Natural killer cell treated with Interleukin-12 subunit alpha and Interleukin-12 subunit beta and Interleukin-15 and Interleukin-18, amount 100 ng/mL, for 72 hours (primary cell): ENCODE results near the gene GJB2. TPM values are rescaled to one million over a fixed set of nuclear protein-coding genes. Genes with fewer than 3 reads are reported as not detected.

Experiments used
- ATAC-seq, 2 donors: fragments of 150-1000 bp; cut with Tn5 transposase in 1 of 2; sonication (Bioruptor Pico), chemical (Tn5 transposase) in 1 of 2; 2 replicates each; pipeline ENCODE4 v1.10.0; 2021
- DNase-seq: peaks from one replicate; pipeline ENCODE4 v3.0.0; 2022; ENCODE audit warnings: low spot score
- H3K27ac Mint-ChIP-seq, 2 donors: 1 replicate in 1 of 2; 2 replicates in 1 of 2; pipeline ENCODE4 v1.8.0; 2022; ENCODE audit warnings: mixed read lengths in 2 of 2, mild to moderate bottlenecking in 1 of 2, moderate library complexity in 1 of 2
- H3K27me3 Mint-ChIP-seq, 2 donors: 1 replicate in 1 of 2; 2 replicates in 1 of 2; pipeline ENCODE4 v1.8.0; 2022; ENCODE audit warnings: mixed read lengths in 2 of 2
- H3K36me3 Mint-ChIP-seq: one replicate; pipeline ENCODE4 v1.8.0; 2022; ENCODE audit warnings: mixed read lengths
- H3K4me1 Mint-ChIP-seq, 2 donors: 1 replicate in 1 of 2; 2 replicates in 1 of 2; pipeline ENCODE4 v1.8.0; 2022; ENCODE audit warnings: low read depth in 2 of 2, mixed read lengths in 2 of 2, mild to moderate bottlenecking in 1 of 2
- H3K4me3 Mint-ChIP-seq: one replicate; pipeline ENCODE4 v1.8.0; 2022; ENCODE audit warnings: mixed read lengths
- H3K9me3 Mint-ChIP-seq: 2 replicates; pipeline ENCODE4 v1.8.0; 2022; ENCODE audit warnings: mixed read lengths
- total RNA-seq, 2 donors: library from RNA; stranded (reverse); gene quantifications; one replicate each; pipeline ENCODE4 v1.2.3, GENCODE V29; 2022

GJB2 gene
- total RNA-seq, 2 donors from 2014 or later: 0.17 to 6.0 TPM

DNA sequence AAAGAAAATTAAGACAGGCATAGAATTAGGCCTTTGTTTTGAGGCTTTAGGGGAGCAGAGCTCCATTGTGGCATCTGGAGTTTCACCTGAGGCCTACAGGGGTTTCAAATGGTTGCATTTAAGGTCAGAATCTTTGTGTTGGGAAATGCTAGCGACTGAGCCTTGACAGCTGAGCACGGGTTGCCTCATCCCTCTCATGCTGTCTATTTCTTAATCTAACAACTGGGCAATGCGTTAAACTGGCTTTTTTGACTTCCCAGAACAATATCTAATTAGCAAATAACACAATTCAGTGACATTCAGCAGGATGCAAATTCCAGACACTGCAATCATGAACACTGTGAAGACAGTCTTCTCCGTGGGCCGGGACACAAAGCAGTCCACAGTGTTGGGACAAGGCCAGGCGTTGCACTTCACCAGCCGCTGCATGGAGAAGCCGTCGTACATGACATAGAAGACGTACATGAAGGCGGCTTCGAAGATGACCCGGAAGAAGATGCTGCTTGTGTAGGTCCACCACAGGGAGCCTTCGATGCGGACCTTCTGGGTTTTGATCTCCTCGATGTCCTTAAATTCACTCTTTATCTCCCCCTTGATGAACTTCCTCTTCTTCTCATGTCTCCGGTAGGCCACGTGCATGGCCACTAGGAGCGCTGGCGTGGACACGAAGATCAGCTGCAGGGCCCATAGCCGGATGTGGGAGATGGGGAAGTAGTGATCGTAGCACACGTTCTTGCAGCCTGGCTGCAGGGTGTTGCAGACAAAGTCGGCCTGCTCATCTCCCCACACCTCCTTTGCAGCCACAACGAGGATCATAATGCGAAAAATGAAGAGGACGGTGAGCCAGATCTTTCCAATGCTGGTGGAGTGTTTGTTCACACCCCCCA is 3.8 kb downstream of the GJB2 start:
- H3K27me3 Mint-ChIP-seq: peaks cover 36 to 39% of the 10 kb centered on the region in 2 donors
- H3K4me3 Mint-ChIP-seq: no peak overlapping the region
- peaks cover 8 to 9% of the 10 kb centered on the region in 2 donors for H3K4me1 Mint-ChIP-seq
- no peak overlapping the region for H3K27ac Mint-ChIP-seq
- no peaks in the 10 kb centered on the region for H3K36me3 Mint-ChIP-seq
- ATAC-seq (peak in 1 of 2 donors; percentile 28), DNase-seq (no peak)
- H3K9me3 Mint-ChIP-seq: no peaks in the 10 kb centered on the region

DNA sequence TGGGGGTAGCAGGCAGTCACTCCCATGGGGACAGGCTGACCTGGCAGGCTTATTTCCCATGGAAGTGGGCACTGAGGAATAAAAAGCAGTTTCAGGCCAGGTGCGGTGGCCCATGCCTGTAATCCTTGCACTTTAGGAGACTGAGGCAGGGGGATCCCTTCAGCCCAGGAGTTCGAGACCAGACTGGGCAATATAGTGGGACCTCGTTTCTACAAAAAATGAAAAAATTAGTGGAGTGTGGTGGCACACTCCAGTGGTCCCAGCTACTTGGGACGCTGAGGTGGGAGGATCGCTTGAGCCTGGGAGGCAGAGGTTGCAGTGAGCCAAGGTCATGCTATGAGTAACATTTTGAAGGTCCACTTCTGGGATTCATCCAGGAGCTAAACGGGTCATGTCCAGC is 6.0 kb downstream of the GJB2 start:
- no peak for DNase-seq
- peaks cover 0 to 3% of the 10 kb centered on the region in 2 donors for H3K4me1 Mint-ChIP-seq
- peaks cover 34 to 41% of the 10 kb centered on the region in 2 donors for H3K27me3 Mint-ChIP-seq
- no peak overlapping the region for H3K4me3 Mint-ChIP-seq
- H3K9me3 Mint-ChIP-seq: no peaks in the 10 kb centered on the region
- H3K27ac Mint-ChIP-seq: no peak overlapping the region
- no peaks in the 10 kb centered on the region for H3K36me3 Mint-ChIP-seq
- ATAC-seq: no peak

DNA sequence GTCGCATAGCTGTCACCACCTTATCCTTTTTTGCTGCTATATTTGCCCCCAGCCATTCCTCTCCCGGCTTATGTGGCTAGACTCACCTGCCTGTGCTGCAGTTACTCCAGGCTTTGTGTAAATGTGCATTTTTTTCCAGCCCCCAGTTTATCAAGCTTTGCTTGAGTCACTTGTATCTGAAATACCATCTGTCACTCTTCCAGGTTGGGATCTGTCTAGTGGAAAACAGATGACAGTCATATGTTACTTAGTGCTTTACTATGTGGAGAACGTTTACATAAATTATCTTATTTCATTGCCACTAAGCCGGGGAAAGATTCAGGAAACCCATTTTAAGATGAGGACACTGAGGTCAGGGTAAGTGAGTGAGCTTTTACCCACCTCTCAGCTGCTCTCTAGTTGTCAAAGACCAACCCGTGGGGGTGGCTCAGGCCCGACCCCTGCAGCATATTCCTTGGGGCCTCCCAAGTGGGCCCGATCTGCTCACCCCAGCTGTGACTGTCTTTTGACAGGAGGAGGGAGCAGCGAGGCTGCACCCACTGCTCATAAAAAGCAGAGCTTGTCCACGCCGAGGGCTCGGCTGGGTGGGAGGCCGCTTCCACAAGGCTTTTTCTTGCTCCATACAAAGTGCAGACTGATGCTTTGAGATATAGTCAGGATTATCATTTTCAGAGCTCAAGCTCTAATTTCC is 7.2 kb downstream of the GJB2 start:
- DNase-seq: no peak
- ATAC-seq: no peak
- H3K36me3 Mint-ChIP-seq: no peaks in the 10 kb centered on the region
- H3K4me1 Mint-ChIP-seq: peaks cover 0 to 3% of the 10 kb centered on the region in 2 donors
- peaks cover 30 to 34% of the 10 kb centered on the region in 2 donors for H3K27me3 Mint-ChIP-seq
- no peak overlapping the region for H3K27ac Mint-ChIP-seq
- no peak overlapping the region for H3K4me3 Mint-ChIP-seq
- H3K9me3 Mint-ChIP-seq: no peaks in the 10 kb centered on the region

DNA sequence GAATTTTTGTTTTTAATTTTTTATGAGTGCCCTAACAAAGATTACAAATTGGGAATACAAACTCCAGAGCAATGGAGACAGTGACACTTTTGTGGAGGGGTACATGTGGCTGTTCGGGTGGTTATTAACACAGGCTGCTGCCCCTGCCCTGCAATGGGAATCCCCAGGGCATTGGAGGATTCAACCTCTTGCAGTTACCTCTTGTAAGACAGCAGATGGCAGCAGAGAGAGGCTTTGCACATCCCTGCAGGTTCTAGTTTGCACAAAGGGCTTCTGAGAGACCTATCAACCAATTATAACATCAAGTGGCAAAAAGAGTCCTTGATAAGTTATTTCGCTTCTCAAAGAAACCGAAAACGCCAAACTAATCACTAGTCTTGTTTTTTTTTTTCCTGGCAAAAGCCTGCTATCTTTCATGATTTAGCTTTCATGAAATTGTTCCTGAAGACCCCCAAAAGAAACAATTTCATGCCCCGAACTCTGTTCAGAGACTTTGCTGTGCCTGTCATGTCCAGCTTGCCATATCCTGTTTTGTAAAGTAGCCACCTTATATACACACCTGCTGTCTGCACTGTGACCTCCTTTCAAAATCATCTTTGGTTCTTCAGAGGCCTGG is 10.4 kb downstream of the GJB2 start:
- H3K27ac Mint-ChIP-seq: no peak overlapping the region
- H3K9me3 Mint-ChIP-seq: no peaks in the 10 kb centered on the region
- peaks cover 38 to 51% of the 10 kb centered on the region in 2 donors for H3K27me3 Mint-ChIP-seq
- H3K4me3 Mint-ChIP-seq: no peak overlapping the region
- H3K4me1 Mint-ChIP-seq: peaks cover 0 to 4% of the 10 kb centered on the region in 2 donors
- ATAC-seq (peak; percentile 72 to 78), DNase-seq (peak; percentile 84)
- H3K36me3 Mint-ChIP-seq: no peaks in the 10 kb centered on the region

DNA sequence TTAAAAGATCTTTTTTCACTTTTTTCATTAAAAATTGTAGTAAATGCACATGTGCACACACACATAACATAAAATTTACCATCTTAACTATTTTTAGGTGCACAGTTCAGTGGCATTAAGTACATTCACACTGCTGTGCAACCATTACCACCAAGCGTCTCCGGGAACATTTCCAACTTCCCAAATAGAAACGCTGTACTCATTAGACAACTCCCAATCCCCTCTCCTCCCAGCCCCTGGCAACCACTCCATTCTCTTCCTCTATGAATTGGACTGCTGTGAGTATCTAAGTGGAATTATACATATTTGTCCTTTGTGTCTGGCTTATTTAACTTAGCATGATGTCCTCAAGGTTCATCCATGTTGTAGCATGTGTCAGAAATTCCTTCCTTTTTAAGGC is 11.6 kb downstream of the GJB2 start:
- Mint-ChIP-seq H3K9me3 (no peaks in the 10 kb centered on the region), H3K36me3 (no peaks in the 10 kb centered on the region), H3K4me3 (no peak overlapping the region), H3K27ac (no peak overlapping the region), H3K27me3 (peaks cover 42 to 57% of the 10 kb centered on the region in 2 donors), H3K4me1 (peaks cover 0 to 4% of the 10 kb centered on the region in 2 donors)
- DNase-seq (no peak), ATAC-seq (no peak)

DNA sequence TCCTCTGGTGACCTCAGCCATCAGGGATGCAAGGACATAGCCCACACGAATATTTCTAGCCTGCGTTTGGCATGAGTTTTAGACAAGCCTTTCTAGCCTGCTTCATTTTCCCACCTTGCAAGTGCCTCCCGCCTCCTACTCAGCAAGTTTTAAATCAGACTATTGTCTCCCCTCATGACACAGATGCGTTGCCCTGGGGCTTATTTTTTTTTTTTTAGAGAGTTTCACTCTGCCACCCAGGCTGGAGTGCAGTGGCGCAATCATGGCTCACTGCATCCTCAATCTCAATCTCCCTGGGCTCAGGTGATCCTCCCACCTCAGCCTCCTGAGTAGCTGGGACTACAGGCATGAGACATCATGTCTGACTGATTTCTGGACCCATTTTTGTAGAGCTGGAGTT is 14.6 kb downstream of the GJB2 start:
- no peak for DNase-seq
- Mint-ChIP-seq H3K27ac (no peak overlapping the region), H3K4me1 (peaks cover 0 to 10% of the 10 kb centered on the region in 2 donors), H3K9me3 (no peaks in the 10 kb centered on the region), H3K4me3 (no peak overlapping the region), H3K27me3 (peaks cover 60 to 72% of the 10 kb centered on the region in 2 donors), H3K36me3 (no peaks in the 10 kb centered on the region)
- no peak for ATAC-seq

DNA sequence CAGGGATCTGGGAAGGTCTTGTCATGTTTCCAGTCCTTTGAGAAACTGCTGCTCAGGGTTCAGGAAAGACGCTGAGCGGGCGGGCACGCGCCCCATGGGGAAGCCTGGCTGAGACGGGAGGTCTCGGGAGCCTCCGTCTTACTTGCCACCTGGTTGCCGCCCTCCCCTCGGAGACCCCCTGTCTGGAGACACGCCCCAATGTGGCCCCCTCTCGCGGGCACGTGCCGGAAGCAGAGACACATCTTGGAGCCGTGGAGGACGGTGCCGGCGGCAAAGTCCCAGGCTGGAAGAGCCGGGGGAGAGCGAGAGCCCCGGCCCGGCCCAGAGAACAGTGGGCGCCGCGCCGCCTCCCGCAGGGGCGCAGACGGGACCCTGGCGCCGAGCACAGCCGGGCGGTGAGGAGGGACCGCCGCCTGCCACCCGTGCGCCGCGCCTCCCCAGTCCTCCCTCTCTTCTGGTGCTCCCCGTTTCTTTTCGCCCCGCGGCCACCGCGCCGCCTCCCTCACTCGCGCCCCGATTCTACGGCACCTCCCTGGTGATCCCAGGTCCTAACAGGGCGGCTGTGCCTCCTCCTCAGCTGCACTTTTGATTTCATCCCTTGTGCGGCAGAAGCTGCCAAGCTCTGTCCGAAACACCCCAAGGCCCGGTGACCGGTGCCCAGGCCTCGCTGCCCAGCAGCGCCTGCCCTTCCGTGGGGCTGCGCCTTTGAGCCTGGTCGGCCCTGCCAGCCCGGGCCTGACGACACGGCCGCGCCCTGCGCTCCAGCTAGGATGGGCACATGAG is 15.5 kb downstream of the GJB2 start:
- Mint-ChIP-seq H3K9me3 (no peaks in the 10 kb centered on the region), H3K27me3 (peaks cover 60 to 76% of the 10 kb centered on the region in 2 donors), H3K4me1 (peaks cover 0 to 10% of the 10 kb centered on the region in 2 donors), H3K27ac (no peak overlapping the region), H3K36me3 (no peaks in the 10 kb centered on the region), H3K4me3 (no peak overlapping the region)
- DNase-seq (no peak), ATAC-seq (peak in 1 of 2 donors; percentile 33)

DNA sequence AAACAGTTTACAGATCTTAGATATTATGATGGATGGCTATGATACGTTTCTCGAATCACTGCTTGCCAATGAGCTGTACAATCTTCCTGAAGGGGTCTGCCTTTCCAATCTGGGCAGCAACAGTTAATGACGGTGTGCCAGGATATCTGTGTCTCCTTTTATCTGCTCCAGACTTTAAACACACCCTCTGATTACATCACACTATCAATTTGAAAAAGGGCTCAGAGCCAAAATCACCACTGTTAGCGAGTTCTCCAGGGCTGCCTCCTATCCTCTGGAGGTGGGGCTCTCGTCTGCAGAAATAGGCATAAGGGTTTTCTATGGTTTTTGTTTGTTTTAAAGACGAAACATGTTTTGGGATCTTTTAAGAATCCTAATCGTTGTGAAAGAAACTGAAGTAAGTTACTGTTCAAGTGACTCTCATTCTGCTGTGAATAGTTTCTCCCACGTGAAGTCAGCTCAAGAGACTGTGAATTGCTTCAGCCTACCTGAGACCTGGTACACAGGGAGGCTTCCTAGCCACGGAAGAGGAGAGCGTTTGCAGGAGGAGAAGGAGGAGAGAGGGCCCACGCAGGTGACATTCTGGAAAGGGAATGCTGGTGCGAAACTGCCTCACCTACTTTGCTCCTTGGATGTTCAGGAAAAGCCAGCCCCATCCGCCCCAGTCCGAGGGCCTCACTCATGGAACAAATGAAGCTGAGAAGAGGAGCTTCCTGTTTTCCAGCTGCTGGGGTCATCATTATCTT is 16.7 kb downstream of the GJB2 start:
- Mint-ChIP-seq H3K9me3 (no peaks in the 10 kb centered on the region), H3K27ac (no peak overlapping the region), H3K4me1 (peaks cover 0 to 10% of the 10 kb centered on the region in 2 donors), H3K27me3 (peaks cover 62 to 86% of the 10 kb centered on the region in 2 donors), H3K36me3 (no peaks in the 10 kb centered on the region), H3K4me3 (no peak overlapping the region)
- DNase-seq: no peak
- ATAC-seq: no peak

DNA sequence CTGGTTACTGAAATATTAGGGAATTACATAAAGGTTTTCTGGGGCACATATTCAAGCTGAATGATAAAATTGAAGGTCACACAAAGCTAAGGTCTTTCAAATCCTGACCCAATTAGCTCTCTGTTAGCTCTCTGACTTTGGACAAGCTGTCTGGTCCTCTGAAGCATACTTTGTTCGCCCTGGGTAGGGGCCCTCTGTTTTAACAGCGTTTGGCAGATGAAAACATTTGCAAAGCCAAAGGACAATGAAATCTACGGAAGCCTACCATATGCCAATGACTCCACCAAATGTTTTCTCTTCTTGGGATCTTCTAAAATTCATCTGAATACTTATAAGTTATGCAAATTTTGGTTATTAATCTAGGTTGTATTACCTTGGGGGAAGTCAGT is 17.3 kb downstream of the GJB2 start:
- Mint-ChIP-seq H3K27ac (no peak overlapping the region), H3K4me1 (peaks cover 0 to 10% of the 10 kb centered on the region in 2 donors), H3K27me3 (peaks cover 61 to 81% of the 10 kb centered on the region in 2 donors), H3K4me3 (no peak overlapping the region), H3K36me3 (no peaks in the 10 kb centered on the region), H3K9me3 (no peaks in the 10 kb centered on the region)
- DNase-seq (no peak), ATAC-seq (no peak)

DNA sequence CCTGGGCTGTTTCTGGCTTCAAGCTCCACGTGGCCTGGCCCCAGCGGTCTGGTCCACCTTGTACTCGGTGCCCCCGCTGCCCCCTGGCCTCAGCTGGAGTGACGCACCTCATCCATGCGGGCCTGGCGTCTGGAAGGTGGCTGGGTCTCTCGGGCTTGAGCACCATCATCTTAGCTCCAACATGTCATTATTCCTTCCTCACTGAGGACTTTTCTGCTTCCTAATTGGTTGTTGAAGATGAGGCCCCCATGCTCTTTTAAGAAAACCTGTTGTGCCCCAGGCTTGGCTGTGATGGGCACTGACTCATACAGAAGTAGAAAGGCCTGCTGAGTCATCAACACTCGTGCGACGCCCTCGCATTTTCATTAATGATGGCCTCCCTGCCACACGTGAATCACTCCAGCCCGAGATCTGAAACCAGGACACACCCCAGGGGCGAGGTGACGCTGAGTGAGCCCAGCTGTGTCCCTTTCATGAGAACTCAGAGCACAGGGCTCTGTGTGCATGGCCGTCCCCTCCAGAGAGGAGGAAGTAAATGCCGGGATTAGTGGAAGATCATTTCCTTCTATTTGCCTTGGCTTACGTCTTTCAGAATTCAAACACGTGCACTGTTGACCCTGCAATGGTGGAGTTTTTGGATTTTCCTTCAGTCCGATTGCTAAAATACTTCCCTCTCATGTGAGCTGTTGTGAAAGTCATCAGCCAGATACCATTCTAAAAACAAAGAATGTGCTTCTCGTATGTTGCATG is 17.9 kb downstream of the GJB2 start:
- Mint-ChIP-seq H3K9me3 (no peaks in the 10 kb centered on the region), H3K27me3 (peaks cover 62 to 80% of the 10 kb centered on the region in 2 donors), H3K36me3 (no peaks in the 10 kb centered on the region), H3K4me3 (no peak overlapping the region), H3K4me1 (peaks cover 0 to 10% of the 10 kb centered on the region in 2 donors), H3K27ac (no peak overlapping the region)
- ATAC-seq (peak; percentile 63 to 82), DNase-seq (no peak)

DNA sequence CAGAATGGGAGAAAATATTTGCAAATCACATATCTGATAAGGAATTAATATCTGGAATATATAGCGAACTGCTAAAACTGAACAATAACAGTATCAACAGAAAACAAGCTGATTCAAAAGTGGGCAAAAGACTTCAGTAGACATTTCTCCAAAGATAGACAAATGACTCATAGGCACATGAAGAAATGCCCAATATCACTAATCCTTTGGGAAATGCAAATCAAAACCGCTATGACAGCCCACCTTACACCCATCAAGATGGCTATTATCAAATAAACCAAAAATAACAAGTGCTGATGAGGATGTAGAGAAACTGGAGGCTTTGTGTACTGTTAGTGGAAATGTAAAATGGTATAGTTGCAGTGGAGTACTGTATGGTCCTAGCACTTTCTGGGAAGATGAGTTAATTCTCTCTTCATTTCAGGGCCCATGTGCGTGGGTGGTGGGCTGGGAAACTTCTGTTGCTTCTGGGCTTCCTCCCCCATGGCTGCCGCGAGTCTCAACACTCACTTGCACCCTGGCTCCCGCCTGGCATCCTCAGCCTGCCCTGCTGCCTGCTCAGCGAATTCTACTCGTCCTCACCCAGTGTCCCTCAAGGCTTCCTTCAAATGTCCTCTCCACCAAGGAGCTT is 19.5 kb downstream of the GJB2 start:
- peaks cover 58 to 74% of the 10 kb centered on the region in 2 donors for H3K27me3 Mint-ChIP-seq
- H3K4me1 Mint-ChIP-seq: peaks cover 0 to 10% of the 10 kb centered on the region in 2 donors
- H3K9me3 Mint-ChIP-seq: no peaks in the 10 kb centered on the region
- no peak overlapping the region for H3K4me3 Mint-ChIP-seq
- ATAC-seq: no peak
- no peak for DNase-seq
- H3K36me3 Mint-ChIP-seq: no peaks in the 10 kb centered on the region
- no peak overlapping the region for H3K27ac Mint-ChIP-seq

DNA sequence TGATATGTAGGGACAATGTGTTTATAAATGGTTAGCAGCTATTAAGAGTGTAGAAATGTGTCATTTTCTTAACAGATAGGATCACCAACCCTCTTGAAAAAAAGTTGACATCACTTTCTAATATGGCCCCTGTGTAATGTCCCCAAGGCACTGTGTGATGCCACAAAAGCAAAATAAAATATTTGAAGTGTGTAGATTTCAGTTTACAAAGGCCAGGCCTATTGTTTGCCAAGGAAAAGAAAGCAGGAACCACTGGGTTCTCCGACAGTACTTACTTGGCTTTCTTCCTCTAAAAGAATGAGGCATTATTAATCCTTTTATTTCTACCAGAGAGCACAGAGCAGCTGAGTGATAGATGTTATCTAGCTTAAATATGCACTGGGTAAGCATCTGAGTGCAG is 21.4 kb downstream of the GJB2 start:
- Mint-ChIP-seq H3K9me3 (no peaks in the 10 kb centered on the region), H3K4me1 (peaks cover 0 to 6% of the 10 kb centered on the region in 2 donors), H3K27me3 (peaks cover 51 to 74% of the 10 kb centered on the region in 2 donors), H3K36me3 (no peaks in the 10 kb centered on the region), H3K4me3 (no peak overlapping the region), H3K27ac (no peak overlapping the region)
- ATAC-seq (no peak), DNase-seq (no peak)
